ENCODE results near the gene CLDN5. TPM values are rescaled to one million over a fixed set of nuclear protein-coding genes. Genes with fewer than 3 reads are reported as not detected.

The CLDN5 gene, protein sequence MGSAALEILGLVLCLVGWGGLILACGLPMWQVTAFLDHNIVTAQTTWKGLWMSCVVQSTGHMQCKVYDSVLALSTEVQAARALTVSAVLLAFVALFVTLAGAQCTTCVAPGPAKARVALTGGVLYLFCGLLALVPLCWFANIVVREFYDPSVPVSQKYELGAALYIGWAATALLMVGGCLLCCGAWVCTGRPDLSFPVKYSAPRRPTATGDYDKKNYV
- 100 to 1,000 TPM; 102 to 226 (median 170) TPM for total RNA-seq

DNA sequence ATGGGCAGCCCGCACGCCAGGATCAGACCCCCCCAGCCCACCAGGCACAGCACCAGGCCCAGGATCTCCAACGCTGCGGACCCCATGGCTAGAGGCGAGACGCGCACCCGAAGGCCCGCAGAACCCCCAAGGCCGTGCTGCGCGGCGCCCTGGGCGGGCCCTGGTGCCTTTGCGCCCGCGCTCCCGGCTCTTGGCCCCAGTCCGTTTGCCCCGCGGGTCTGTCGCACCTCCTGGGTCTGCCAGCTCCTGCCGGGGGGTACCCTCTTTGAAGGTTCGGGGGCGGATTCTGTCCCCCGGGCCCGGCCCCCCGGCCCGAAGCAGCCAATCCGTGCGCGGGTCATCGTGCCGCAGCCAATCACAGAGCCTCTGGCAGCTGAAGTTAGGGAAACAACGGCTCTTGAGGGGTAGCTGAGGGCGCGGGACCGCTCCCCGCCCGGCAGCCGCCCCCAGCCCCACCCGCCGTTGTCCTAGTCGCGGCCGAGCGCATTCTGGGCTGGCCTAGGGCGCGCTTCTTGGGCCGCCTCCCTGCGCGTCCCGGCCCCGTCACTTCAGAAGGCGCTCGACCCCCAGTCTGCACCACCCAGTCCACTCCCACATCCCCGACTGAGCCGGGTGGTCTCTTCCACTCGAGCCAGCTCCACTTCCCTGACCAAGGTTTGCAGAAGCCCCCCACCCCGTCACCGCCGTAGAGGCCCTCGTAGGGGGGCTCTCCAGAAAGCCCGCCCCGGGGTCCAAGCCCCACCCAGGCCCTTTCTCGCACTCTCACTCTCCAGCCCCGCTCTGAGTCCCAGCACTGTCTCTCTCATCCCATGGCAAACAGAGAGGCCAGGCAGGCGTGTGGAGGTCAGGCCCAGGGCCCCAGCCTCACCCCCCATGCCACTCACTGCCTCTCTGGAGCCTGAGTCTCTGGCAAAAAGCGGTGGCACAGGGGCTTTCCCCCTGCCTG lies at the start of gene CLDN5:
Gene CLDN5 (minus strand): TSS at position 241 of the 946 bp plus-strand sequence. CDS start 155 bp downstream, at position 86.
- 4 to 11% methylated on average over 22 to 25 of the region's 69 CpGs for WGBS, 2 donors
- Histone ChIP-seq H3K27me3 (peaks cover 0 to 50% of the 10 kb centered on the region in 2 donors), H3K36me3 (no peaks in the 10 kb centered on the region), H3K4me3 (peak within 1 kb of the TSS in 3 of 4 donors; percentile 17 to 43 (median 17)), H3K27ac (peak within 1 kb of the TSS in 2 of 4 donors; percentile 22 to 72), H3K9me3 (no peaks in the 10 kb centered on the region), H3K4me1 (peaks cover 0 to 22% (median 0%) of the 10 kb centered on the region in 4 donors)
- DNase-seq (ENCODE audit: low spot score in 2 of 2) = no peak
- TF ChIP-seq POLR2A (IDR thresholded peaks at IDR 0.05) (peak in 1 of 2 donors; percentile 34), EP300 (IDR thresholded peaks at IDR 0.05) (peak in 1 of 2 donors; percentile 23)
- TF ChIP-seq, protein P1, sequence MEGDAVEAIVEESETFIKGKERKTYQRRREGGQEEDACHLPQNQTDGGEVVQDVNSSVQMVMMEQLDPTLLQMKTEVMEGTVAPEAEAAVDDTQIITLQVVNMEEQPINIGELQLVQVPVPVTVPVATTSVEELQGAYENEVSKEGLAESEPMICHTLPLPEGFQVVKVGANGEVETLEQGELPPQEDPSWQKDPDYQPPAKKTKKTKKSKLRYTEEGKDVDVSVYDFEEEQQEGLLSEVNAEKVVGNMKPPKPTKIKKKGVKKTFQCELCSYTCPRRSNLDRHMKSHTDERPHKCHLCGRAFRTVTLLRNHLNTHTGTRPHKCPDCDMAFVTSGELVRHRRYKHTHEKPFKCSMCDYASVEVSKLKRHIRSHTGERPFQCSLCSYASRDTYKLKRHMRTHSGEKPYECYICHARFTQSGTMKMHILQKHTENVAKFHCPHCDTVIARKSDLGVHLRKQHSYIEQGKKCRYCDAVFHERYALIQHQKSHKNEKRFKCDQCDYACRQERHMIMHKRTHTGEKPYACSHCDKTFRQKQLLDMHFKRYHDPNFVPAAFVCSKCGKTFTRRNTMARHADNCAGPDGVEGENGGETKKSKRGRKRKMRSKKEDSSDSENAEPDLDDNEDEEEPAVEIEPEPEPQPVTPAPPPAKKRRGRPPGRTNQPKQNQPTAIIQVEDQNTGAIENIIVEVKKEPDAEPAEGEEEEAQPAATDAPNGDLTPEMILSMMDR (IDR thresholded peaks at IDR 0.05) = no peak

DNA sequence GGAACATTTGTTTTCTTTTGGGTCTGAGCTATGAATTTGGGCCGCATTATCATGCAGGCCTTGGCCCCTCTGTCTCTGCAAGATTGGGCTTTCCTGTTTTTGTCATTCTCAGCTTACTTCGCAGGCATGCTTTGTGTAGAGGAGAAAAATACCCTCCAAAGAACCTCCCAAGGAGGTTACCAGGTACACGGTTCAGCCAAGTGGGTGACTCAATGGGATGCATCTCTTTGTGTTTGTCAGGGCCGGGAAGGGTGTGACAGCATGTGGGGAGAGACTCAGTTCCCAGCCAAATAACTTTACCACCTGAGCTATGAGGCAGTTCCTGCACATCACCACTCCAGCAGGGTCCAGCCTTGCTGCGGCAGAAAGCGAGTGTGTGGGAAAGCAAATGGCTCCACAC lies 47.8 kb upstream of the CLDN5 start:
- 61 to 64% methylated on average over 6 of the region's 6 CpGs for whole genome bisulfite sequencing, 2 donors
- Histone ChIP-seq H3K27ac (no peak overlapping the region), H3K9me3 (no peaks in the 10 kb centered on the region), H3K4me1 (no peaks in the 10 kb centered on the region), H3K4me3 (no peak overlapping the region), H3K36me3 (no peaks in the 10 kb centered on the region), H3K27me3 (no peaks in the 10 kb centered on the region)
- TF ChIP-seq, protein P1 (IDR thresholded peaks at IDR 0.05) = no peak
- no peak for TF ChIP-seq POLR2A (IDR thresholded peaks at IDR 0.05)
- TF ChIP-seq EP300 (IDR thresholded peaks at IDR 0.05) = peak in 1 of 2 donors; percentile 20
- DNase-seq (ENCODE audit: low spot score in 2 of 2) = no peak

DNA sequence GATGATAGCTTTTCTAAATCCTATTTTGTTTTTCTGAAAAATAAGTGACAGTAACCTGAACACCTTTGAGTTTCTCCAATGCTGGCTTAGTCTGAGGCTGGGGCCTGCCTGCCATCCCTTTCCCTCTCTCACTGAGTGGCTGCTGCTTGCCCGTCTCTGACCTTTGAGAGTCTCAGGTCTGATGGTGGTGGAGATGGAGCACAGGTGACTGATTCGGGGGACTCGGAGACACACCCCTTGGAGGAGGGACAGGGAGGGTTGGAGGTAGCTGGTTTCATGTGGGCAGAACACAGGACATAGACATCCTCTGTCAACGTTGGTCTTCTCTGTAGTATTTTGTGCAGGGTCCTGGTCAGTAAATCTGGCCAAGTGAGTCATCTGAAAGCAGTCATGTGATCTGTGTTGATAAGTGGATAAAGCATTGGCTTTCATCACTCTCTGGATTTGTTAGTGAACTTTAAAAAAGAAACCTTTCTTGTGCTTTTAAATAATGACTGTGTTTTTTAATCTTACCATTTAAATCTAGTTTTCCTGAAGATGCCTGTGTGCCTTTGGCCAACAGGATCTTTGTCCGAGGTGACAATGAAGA lies 47.1 kb upstream of the CLDN5 start:
- DNase-seq (ENCODE audit: low spot score in 2 of 2) = no peak
- Histone ChIP-seq H3K4me3 (no peak overlapping the region), H3K4me1 (no peaks in the 10 kb centered on the region), H3K27ac (no peak overlapping the region), H3K36me3 (no peaks in the 10 kb centered on the region), H3K9me3 (no peaks in the 10 kb centered on the region), H3K27me3 (no peaks in the 10 kb centered on the region)
- TF ChIP-seq POLR2A (IDR thresholded peaks at IDR 0.05) (no peak), EP300 (IDR thresholded peaks at IDR 0.05) (no peak)
- TF ChIP-seq, protein P1 (IDR thresholded peaks at IDR 0.05) = no peak
- WGBS, 2 donors = 68 to 69% methylated on average over 5 of the region's 5 CpGs

DNA sequence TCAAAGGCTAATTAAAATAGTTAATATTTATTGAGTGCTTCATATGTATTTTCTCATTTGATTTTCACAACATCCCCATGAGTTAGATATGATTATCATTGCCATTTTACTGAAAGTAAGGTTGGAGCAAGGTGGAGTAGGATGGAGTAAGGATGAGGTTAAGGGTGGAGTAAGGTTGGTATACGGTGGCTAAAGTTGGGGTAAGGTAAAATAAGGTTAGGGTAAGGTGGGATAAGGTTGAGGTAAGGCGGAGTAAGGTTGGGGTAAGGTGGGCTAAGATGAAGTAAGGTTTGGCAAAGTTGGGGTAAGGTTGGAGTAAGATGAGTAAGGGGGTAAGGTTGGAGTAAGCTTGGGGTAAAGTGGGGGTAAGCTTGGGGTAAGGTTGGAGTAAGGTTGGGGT lies 45.8 kb upstream of the CLDN5 start:
- no peaks in the 10 kb centered on the region for H3K36me3 ChIP-seq

More for the DNA sequence above, 45.8 kb upstream of the CLDN5 start:
- Histone ChIP-seq H3K27ac (no peak overlapping the region), H3K27me3 (no peaks in the 10 kb centered on the region), H3K4me1 (no peaks in the 10 kb centered on the region), H3K9me3 (no peaks in the 10 kb centered on the region), H3K4me3 (no peak overlapping the region)
- 81 to 89% methylated on average over 2 of the region's 2 CpGs for WGBS, 2 donors
- TF ChIP-seq, protein P1 (IDR thresholded peaks at IDR 0.05) = no peak
- TF ChIP-seq EP300 (IDR thresholded peaks at IDR 0.05) = no peak
- TF ChIP-seq POLR2A (IDR thresholded peaks at IDR 0.05) = no peak
- no peak for DNase-seq (ENCODE audit: low spot score in 2 of 2)

Data from tibial nerve (tissue), 4 donors.